ENCODE results near the gene KIAA1755. TPM values are rescaled to one million over a fixed set of nuclear protein-coding genes. Genes with fewer than 3 reads are reported as not detected.

Gene KIAA1755
- total RNA-seq, 1 experiment from 2014 or later = 0.17 TPM

DNA sequence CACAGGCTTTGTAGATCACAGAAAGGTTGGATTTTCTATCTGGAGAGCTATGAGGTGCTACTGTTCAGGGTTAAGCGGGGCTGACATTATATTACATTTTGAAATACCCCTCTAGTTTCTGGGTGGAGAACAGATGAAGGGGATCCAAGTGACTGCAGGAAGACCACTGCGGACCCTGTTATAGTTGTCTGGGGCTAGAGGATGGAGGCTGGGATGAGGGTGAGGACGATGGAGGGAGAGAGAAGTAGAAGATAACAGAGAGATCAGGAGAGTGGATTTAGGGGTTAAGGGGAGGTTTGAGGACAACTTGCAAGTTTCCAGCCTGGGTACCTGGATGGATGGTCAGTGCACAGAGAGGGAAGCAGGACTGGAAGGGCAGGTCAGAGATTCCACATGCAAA lies 52.0 kb downstream of the KIAA1755 start:
- no peak overlapping the region for H3T11ph ChIP-seq (ENCODE audit: low read length)
- peaks cover 5% of the 10 kb centered on the region for H3K27me3 Mint-ChIP-seq (ENCODE audit: low read depth)
- H2BK120ac ChIP-seq (ENCODE audit: low read depth, low read length, poor library complexity, severe bottlenecking) = no peak overlapping the region
- no peaks in the 10 kb centered on the region for H3K4me1 ChIP-seq (ENCODE audit: insufficient read depth, low read length)
- H3K36me3 Mint-ChIP-seq (ENCODE audit: insufficient read depth in 1 of 3, low read depth in 3 of 3) = no peaks in the 10 kb centered on the region
- no peaks in the 10 kb centered on the region for H3K79me1 ChIP-seq (ENCODE audit: insufficient read depth, low read depth, low read length, poor library complexity, severe bottlenecking)
- H2BK20ac ChIP-seq (ENCODE audit: low read depth, low read length, poor library complexity, severe bottlenecking) = no peak overlapping the region
- no peak overlapping the region for H2BK5ac ChIP-seq (ENCODE audit: insufficient read length, low read length)
- H3K23ac ChIP-seq (ENCODE audit: insufficient read length, low read depth, low read length) = no peak overlapping the region
- H3K4ac ChIP-seq (ENCODE audit: low read depth, low read length) = no peak overlapping the region
- H3K14ac ChIP-seq (ENCODE audit: insufficient read depth, low read length) = no peak overlapping the region
- H3K9ac ChIP-seq (ENCODE audit: extremely low read depth, insufficient read length, low read length) = no peak overlapping the region
- no peak overlapping the region for H3K4me3 Mint-ChIP-seq
- no peak overlapping the region for H3K27ac Mint-ChIP-seq
- no peak overlapping the region for H4K5ac ChIP-seq (ENCODE audit: insufficient read length, low read depth, low read length)
- no peak overlapping the region for H4K91ac ChIP-seq (ENCODE audit: insufficient read length, low read depth, low read length)
- no peaks in the 10 kb centered on the region for H3K9me3 ChIP-seq (ENCODE audit: control insufficient read depth, low read depth, low read length)
- H3K56ac ChIP-seq (ENCODE audit: insufficient read length, low read depth, low read length) = no peak overlapping the region
- no CpG with 5 or more reads among the region's 3 CpGs for WGBS (ENCODE audit: extremely low coverage, insufficient read length, low lambda C conversion rate)
- no peak overlapping the region for H3K4me2 ChIP-seq (ENCODE audit: insufficient read depth, insufficient read length, low read length)
- H3K27ac ChIP-seq (ENCODE audit: insufficient read length, low read depth, low read length) = no peak overlapping the region
- no peaks in the 10 kb centered on the region for H3K9me3 Mint-ChIP-seq
- no peak for DNase-seq
- no peak overlapping the region for H2BK15ac ChIP-seq (ENCODE audit: low read depth, low read length)
- TF ChIP-seq CTCF (conservative IDR thresholded peaks at IDR 0.05) = no peak
- no peaks in the 10 kb centered on the region for H3K79me2 ChIP-seq (ENCODE audit: insufficient read depth, low read length)
- H3K27me3 ChIP-seq (ENCODE audit: insufficient read depth, low read length) = no peaks in the 10 kb centered on the region
- H2AFZ ChIP-seq (ENCODE audit: low read length) = no peak overlapping the region
- no peak overlapping the region for H4K8ac ChIP-seq (replicated peaks; ENCODE audit: insufficient read length, low read depth, low read length)
- no peak overlapping the region for H2BK12ac ChIP-seq (ENCODE audit: insufficient read length, low read depth, low read length)
- no peak overlapping the region for H2AK5ac ChIP-seq (ENCODE audit: insufficient read length, low read length)
- no peak overlapping the region for H3K18ac ChIP-seq (ENCODE audit: insufficient read length, low read depth, low read length)
- no peaks in the 10 kb centered on the region for H3K4me1 Mint-ChIP-seq
- H4K20me1 ChIP-seq (ENCODE audit: control insufficient read depth, insufficient read depth, insufficient read length) = no peaks in the 10 kb centered on the region
- H3K23me2 ChIP-seq (ENCODE audit: insufficient read length, low read depth, low read length, poor library complexity, severe bottlenecking) = no peaks in the 10 kb centered on the region

Measured in H9 (cell line).